H1 (cell line): ENCODE results near the gene ADK.

Source experiments
- BACH1 ChIP-seq: IDR thresholded peaks from 2 replicates; pipeline ENCODE4 v1.6.1; 2012; ENCODE audit warnings: low read length, improper control_type of control experiment
- CEBPB ChIP-seq: IDR thresholded peaks from 2 replicates; pipeline ENCODE4 v1.6.1; 2012; ENCODE audit warnings: low read depth, low read length
- CHD1 ChIP-seq: IDR thresholded peaks from 2 replicates; pipeline ENCODE4 v1.6.1; 2012; ENCODE audit warnings: low read depth, low read length, improper control_type of control experiment
- EP300 ChIP-seq, 2 experiments: IDR thresholded peaks; 1 replicate in 1 of 2; 2 replicates in 1 of 2; pipeline ENCODE4 v1.6.1; 2011 to 2012; ENCODE audit warnings: low read depth in 2 of 2, low read length in 2 of 2, mild to moderate bottlenecking in 2 of 2, borderline replicate concordance in 1 of 2, inconsistent platforms in 1 of 2, moderate library complexity in 1 of 2
- SIN3A ChIP-seq, 2 experiments: IDR thresholded peaks in 1 of 2; conservative IDR thresholded peaks in 1 of 2; 2 replicates each; pipeline ENCODE4 v1.6.1; 2011 to 2012; ENCODE audit warnings: low read length in 2 of 2, improper control_type of control experiment in 1 of 2, low read depth in 1 of 2, mild to moderate bottlenecking in 1 of 2
- TAF1 ChIP-seq: IDR thresholded peaks from 2 replicates; pipeline ENCODE4 v1.6.1; 2011; ENCODE audit warnings: mild to moderate bottlenecking, low read depth, low read length
- TCF12 ChIP-seq: IDR thresholded peaks from 2 replicates; pipeline ENCODE4 v1.6.1; 2011; ENCODE audit warnings: low read depth, mild to moderate bottlenecking, low read length
- ZNF274 ChIP-seq: IDR thresholded peaks from 2 replicates; pipeline ENCODE4 v1.7.0; 2012; ENCODE audit warnings: low read length, borderline replicate concordance; ENCODE audit errors: extremely low read depth
- TF ChIP-seq, protein P1 (sequence below), 3 experiments: IDR thresholded peaks; 1 replicate in 2 of 3; 2 replicates in 1 of 3; pipeline versions ENCODE4 v1.5.1 to v1.6.1; 2011; ENCODE audit warnings: low read length in 3 of 3, mild to moderate bottlenecking in 3 of 3, inconsistent platforms in 2 of 3, low read depth in 1 of 3, moderate library complexity in 1 of 3; ENCODE audit not compliant: insufficient read depth in 1 of 3; ENCODE audit errors: control extremely low read depth in 1 of 3

DNA sequence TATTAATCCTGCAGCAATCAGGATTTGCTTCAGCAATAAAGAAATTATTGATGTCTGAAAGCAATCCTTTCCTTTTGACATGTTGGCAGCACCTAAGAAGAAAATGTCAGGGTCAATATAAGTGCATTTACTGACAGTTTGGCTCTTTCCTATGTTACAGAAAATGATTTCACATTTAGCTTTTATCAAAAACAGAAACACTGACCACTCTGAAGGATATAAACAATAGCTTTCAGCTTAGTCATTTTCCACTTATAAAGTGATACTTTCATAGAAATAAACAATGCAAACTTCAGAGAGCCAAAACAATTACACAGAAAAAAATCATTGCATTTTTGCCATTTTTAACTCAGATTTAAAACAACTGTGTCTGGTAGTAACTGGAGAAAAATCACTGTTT lies 349.8 kb downstream of the ADK start:
- TF ChIP-seq CHD1 (no peak), TCF12 (no peak), BACH1 (no peak), EP300 (IDR thresholded peaks at IDR 0.05; ENCODE audit: borderline replicate concordance in 1 of 2, low read depth in 2 of 2, low read length in 2 of 2) (no peak), CEBPB (no peak), ZNF274 (no peak), TAF1 (no peak), SIN3A (conservative IDR thresholded peaks at IDR 0.05 in 1 of 2, IDR thresholded peaks at IDR 0.05 in 1 of 2; ENCODE audit: low read depth in 1 of 2, low read length in 2 of 2) (no peak)
- TF ChIP-seq, protein P1, sequence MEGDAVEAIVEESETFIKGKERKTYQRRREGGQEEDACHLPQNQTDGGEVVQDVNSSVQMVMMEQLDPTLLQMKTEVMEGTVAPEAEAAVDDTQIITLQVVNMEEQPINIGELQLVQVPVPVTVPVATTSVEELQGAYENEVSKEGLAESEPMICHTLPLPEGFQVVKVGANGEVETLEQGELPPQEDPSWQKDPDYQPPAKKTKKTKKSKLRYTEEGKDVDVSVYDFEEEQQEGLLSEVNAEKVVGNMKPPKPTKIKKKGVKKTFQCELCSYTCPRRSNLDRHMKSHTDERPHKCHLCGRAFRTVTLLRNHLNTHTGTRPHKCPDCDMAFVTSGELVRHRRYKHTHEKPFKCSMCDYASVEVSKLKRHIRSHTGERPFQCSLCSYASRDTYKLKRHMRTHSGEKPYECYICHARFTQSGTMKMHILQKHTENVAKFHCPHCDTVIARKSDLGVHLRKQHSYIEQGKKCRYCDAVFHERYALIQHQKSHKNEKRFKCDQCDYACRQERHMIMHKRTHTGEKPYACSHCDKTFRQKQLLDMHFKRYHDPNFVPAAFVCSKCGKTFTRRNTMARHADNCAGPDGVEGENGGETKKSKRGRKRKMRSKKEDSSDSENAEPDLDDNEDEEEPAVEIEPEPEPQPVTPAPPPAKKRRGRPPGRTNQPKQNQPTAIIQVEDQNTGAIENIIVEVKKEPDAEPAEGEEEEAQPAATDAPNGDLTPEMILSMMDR (IDR thresholded peaks at IDR 0.05; ENCODE audit: control extremely low read depth in 1 of 3, insufficient read depth in 1 of 3, low read depth in 1 of 3, low read length in 3 of 3): no peak
